HG03280 (cell line): ENCODE results near the gene ZNF497.
"Not testable (repeated sequence)": the region's sequence is repeated elsewhere in the genome, so short reads cannot be mapped to it uniquely, and the experiment has no call there.

Source experiments
- ATAC-seq: cut with Tn5 transposase; IDR thresholded peaks from one replicate; pipeline ENCODE4 v1.9.1; 2021; ENCODE audit warnings: mild to moderate bottlenecking, moderate library complexity; ENCODE audit not compliant: unreplicated experiment

The ZNF497 gene

DNA sequence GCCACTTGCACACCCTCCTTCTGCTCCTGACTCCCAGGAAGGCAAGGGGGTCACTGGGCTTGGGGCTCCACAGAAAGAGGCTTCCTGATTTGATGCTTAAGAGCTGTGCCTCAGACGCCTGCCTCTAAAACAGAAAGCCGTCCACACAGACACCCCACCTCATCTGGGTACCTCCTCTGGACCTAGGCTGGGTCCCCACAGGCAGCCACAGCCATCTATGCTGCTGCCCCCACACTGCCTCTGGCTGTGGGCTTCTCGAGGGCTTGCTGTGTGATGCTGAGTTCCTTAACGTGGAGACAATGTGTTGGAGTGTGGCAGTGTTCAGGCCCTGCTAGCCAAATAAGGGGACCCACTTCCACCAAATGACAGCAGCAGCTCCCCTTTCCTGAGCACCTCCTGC, 44.3 kb downstream of the ZNF497 start:
- no peak for ATAC-seq

DNA sequence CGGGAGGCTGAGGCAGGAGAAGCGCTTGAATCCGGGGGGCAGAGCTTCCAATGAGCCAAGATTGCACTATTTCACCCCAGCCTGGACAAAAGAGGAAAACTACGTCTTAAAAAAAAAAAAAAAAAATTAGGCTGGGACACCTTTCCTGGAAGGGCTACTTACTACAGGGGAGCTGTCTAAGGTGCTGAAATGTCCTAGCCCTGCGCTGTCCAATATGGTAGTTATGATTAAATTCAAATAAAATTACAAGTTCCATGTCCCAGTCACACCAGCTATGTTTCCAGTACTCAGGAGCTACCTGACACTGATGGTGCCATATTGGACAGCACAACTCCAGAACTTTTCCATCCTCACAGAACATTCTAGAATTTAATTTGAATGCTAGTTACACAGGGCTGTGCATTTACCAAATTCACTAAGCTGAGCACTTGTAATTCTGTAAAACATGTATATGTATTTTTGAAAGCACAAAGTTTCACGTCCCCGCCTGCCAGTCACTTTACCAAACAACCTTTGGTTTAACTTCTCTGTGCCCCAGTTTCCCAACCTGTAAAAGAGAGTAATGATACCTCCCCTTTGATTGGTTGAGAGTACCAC, 45.0 kb downstream of the ZNF497 start:
- ATAC-seq: no peak

DNA sequence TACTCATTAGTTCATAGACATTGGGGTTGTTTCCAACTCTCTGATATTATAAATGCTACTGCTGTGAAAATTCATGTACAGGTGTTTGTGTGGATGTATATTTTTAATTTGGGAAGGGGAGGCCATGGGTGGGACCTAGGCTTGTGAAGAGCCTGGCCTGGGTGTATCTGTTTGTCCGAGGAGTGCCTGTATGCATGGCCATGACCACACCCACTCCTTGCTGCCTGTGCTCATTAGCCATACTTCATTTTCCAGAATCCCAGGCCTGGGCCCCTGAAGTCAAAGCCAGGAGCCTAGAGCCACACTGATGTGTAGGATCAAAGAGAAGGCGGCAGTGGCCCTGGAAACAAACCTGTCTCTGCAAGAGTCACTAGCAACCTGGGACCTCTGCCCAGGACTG, 47.0 kb downstream of the ZNF497 start:
- ATAC-seq: no peak

DNA sequence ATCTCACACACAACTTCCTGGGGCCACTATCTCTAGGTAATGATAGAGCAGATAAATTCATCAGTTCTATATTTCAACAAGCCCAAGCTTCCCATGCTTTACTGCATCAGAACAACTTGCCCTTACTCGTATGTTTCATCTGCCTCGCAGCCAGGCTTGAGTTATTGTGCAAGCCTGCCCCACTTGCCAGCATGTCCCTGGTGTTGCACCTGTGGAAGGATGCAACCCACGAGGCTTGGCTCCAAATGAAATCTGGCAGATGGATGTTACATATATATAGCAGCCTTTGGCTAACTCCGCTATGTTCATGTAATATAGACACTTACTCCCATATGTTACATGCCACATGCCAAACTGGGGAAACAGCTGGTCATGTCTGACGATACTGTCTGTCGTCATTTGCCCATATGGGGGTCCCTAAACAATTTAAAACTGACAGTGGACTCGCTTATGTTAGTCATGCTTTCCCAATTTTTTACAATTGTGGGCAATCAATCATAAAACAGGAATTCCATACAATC, 51.1 kb downstream of the ZNF497 start:
- ATAC-seq: no peak

DNA sequence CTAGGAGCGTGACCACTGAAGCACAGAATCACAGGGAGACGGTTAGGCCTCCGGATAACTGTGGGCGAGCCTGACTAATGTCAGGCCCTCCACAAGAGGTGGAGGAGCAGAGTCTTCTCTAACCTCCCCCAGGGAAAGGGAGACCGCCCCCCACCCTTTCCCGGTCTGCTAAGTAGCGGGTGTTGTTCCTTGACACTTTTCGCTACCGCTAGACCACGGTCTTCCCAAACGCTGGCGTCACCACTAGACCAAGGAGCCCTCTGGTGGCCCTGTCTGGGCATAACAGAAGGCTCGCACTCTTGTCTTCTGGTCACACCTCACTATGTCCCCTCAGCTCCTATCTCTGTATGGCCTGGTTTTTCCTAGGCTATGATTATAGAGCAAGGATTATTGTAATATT, 51.9 kb downstream of the ZNF497 start:
- not testable (repeated sequence) for ATAC-seq

DNA sequence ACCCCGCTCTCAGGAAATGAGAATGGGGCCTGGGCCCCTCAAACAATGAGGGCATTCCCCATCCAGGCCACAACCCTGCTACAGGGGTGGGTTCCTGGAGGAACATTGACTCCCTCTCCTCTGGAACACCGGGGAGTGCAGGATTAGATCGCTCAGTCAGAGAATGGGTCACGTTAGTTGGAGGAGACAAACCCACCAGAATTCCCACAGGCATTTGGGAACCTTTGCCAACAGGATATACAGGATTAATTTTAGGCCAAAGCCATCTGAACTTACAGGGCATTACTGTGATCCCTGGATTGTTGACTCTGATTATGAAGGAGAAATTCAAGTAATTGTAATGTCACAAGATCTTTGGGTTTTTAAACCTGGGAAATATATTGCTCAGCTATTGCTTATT, 54.8 kb downstream of the ZNF497 start:
- no peak for ATAC-seq

DNA sequence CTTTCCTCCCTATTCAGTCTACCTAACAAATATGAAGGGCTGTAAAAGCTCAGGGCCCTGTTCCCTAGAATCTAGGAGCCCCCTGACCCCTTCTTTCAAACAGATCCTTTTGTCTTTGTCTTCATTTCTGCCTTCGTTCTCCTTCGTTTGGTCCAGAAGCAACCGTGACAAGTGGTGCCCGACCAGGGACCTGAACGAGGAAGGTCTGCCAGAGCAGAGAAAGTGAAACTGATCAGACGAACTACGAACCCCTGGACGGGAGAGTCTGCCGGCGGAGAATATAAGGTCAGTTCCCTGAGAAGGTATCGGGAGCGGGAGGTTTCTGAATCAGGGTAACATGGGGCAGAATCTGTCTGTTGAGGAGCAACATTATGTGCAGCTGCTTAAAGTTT, 56.6 kb downstream of the ZNF497 start:
- no peak for ATAC-seq

DNA sequence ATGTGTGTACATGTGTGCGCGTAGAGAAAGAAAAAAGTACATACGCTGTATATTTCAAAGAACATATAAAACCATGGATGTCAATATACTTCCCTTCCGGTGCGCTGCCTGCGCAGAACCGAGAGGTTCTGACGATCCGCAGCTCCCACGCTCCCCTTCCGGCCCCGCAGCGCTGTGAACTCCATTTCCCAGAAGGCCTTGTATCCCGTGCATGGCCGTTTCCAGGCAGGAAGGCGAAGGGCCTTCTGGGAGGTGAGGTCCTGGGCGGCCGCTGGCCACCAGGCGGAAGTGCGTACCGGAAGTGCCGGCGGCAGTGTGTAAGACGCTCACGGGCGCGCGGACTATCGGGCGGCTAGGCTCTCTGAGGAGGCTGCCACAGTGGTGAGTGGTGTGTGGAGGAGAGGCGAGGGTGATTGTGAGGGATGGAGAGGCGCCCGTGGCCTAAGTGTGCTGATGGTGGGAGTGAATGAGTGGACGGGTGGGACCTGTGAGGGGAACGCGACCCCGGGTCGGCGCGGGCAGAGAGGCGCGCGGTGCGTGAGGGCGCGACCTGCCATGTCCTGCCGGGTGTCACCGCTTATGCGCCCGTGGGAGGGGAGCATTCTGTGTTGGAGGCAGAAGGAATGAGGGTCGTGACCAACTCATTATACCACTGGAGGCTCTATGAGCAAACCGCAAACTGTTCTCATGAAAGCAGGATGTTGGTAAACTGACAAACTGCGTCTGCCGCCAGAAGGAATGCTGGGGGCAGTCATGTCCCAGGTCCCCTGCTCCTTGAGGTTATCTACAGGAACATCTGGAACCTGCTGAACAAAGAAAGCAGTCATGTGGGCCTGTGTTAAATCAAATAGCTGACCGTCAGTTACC, 57.3 kb downstream of the ZNF497 start, which contains the start of gene ERVK3-1:
Gene ERVK3-1 (plus strand): TSS at position 313 of the 867 bp plus-strand sequence. CDS start 6,792 bp downstream, outside the sequence.
- ATAC-seq: peak; percentile 95

DNA sequence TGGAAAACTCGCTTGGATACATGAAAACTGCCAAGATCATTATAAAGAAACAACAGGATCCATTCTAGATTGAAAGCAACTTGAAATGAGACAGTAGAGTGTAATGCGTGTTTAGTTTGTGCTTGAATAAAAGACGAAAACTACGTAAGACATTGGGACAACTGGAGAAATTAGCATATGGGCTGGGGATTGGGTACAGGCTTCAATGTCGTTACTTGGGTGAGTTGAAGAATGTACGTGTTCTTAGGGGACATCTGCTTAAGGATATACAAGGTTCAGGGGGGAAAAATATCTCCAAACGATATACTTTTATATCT, 57.8 kb downstream of the ZNF497 start:
- ATAC-seq: peak; percentile 7
